Astrocyte (in vitro differentiated cells and primary cell): Measurements from ENCODE around the gene RB1. TPM values are rescaled to one million over a fixed set of nuclear protein-coding genes. Genes with fewer than 3 reads are reported as not detected.

ENCODE experiments used
- DNase-seq: peaks from one replicate; pipeline ENCODE4 v3.0.0-alpha.2; 2010; ENCODE audit warnings: low read depth
- FAIRE-seq: peaks from 2 replicates; lab custom pipeline; 2011; peaks lifted over from hg19 to GRCh38; lab: Jason Lieb, UNC
- H2AFZ ChIP-seq: 2 replicates; pipeline ENCODE4 v1.6.0; 2012; ENCODE audit warnings: low read depth, low read length, inconsistent platforms
- H3K27ac ChIP-seq: 2 replicates; pipeline ENCODE4 v1.5.1; 2011; ENCODE audit warnings: low read depth, low read length, inconsistent platforms
- H3K27me3 ChIP-seq: 2 replicates; pipeline ENCODE4 v1.6.0; 2011; ENCODE audit warnings: low read length, inconsistent platforms; ENCODE audit not compliant: insufficient read depth
- H3K36me3 ChIP-seq: 2 replicates; pipeline ENCODE4 v1.5.1; 2011; ENCODE audit warnings: low read length, inconsistent platforms; ENCODE audit not compliant: insufficient read depth
- H3K4me1 ChIP-seq: 2 replicates; pipeline ENCODE4 v1.5.1; 2011; ENCODE audit warnings: low read length, inconsistent platforms; ENCODE audit not compliant: insufficient read depth
- H3K4me2 ChIP-seq: 2 replicates; pipeline ENCODE4 v1.6.0; 2012; ENCODE audit warnings: low read length, inconsistent platforms
- H3K4me3 ChIP-seq: 2 replicates; pipeline ENCODE4 v1.5.1; 2011; ENCODE audit warnings: low read depth, mild to moderate bottlenecking, low read length, inconsistent platforms; ENCODE audit not compliant: insufficient read depth
- H3K79me2 ChIP-seq: 2 replicates; pipeline ENCODE4 v1.6.0; 2012; ENCODE audit warnings: mild to moderate bottlenecking, low read length, inconsistent platforms; ENCODE audit not compliant: insufficient read depth
- H3K9ac ChIP-seq: 2 replicates; pipeline ENCODE4 v1.6.0; 2012; ENCODE audit warnings: mild to moderate bottlenecking, low read length, inconsistent platforms
- H3K9me3 ChIP-seq: 2 replicates; pipeline ENCODE4 v1.5.1; 2012; ENCODE audit warnings: low read depth, mild to moderate bottlenecking, low read length, inconsistent platforms; ENCODE audit not compliant: insufficient read depth
- H4K20me1 ChIP-seq: 2 replicates; pipeline ENCODE4 v1.6.0; 2012; ENCODE audit warnings: low read length, inconsistent platforms; ENCODE audit not compliant: insufficient read depth
- H3K27ac Mint-ChIP-seq: one replicate; pipeline ENCODE4 v1.8.0; 2021; ENCODE audit warnings: mild to moderate bottlenecking, mixed read lengths; ENCODE audit not compliant: unreplicated experiment
- H3K27me3 Mint-ChIP-seq: one replicate; pipeline ENCODE4 v1.8.0; 2021; ENCODE audit warnings: low read depth, mixed read lengths; ENCODE audit not compliant: unreplicated experiment
- H3K36me3 Mint-ChIP-seq: one replicate; pipeline ENCODE4 v1.8.0; 2021; ENCODE audit warnings: low read depth, mixed read lengths; ENCODE audit not compliant: unreplicated experiment
- H3K4me1 Mint-ChIP-seq: one replicate; pipeline ENCODE4 v1.8.0; 2021; ENCODE audit warnings: low read depth, mixed read lengths; ENCODE audit not compliant: unreplicated experiment
- H3K4me3 Mint-ChIP-seq: one replicate; pipeline ENCODE4 v1.8.0; 2021; ENCODE audit warnings: mild to moderate bottlenecking, moderate library complexity, mixed read lengths; ENCODE audit not compliant: unreplicated experiment
- H3K9me3 Mint-ChIP-seq: one replicate; pipeline ENCODE4 v1.8.0; 2021; ENCODE audit warnings: mild to moderate bottlenecking, mixed read lengths; ENCODE audit not compliant: unreplicated experiment
- EZH2 ChIP-seq: IDR thresholded peaks from 2 replicates; pipeline ENCODE4 v1.6.1; 2012; ENCODE audit warnings: mild to moderate bottlenecking, low read length, inconsistent platforms; ENCODE audit not compliant: insufficient read depth
- total RNA-seq: library from RNA; stranded (reverse); gene quantifications from 2 replicates; pipeline ENCODE4 v1.2.1, GENCODE V29; 2021
- TF ChIP-seq, protein P1 (sequence below): IDR thresholded peaks from 2 replicates; pipeline ENCODE4 v1.5.1; 2011; ENCODE audit warnings: low read depth, mild to moderate bottlenecking, inconsistent platforms, low read length, moderate library complexity; ENCODE audit not compliant: insufficient read depth

RB1 gene
- total RNA-seq, 1 donor from 2014 or later: 32.7 TPM

DNA sequence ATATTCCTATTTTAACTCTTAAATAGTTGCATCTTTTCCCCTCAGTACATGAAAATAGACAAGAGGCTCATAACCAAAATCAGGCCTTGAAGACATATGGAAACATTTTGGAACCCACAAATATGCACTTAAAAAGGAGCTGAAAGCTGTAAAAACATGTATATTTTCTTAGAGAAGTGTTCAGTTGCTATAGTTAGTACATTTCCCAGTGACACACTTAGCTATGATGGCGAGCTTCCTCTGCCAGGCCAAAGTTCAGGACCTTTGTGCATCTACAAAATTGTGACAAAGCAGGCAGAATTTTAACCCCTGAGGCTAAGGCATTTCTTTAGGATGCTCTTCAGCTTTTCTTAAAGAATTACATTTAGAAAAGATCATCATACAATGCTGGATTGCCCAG, 174.8 kb downstream of the RB1 start:
- Histone ChIP-seq H3K9ac (no peak overlapping the region), H3K27ac (no peak overlapping the region), H3K4me3 (no peak overlapping the region), H3K36me3 (no peaks in the 10 kb centered on the region), H3K4me1 (no peaks in the 10 kb centered on the region), H4K20me1 (no peaks in the 10 kb centered on the region), H3K4me2 (no peak overlapping the region), H3K9me3 (no peaks in the 10 kb centered on the region), H3K27me3 (no peaks in the 10 kb centered on the region), H2AFZ (no peak overlapping the region), H3K79me2 (no peaks in the 10 kb centered on the region)
- FAIRE-seq (no peak), DNase-seq (peak; percentile 10)
- peaks cover 1% of the 10 kb centered on the region for H3K36me3 Mint-ChIP-seq
- H3K4me3 Mint-ChIP-seq: no peak overlapping the region
- no peaks in the 10 kb centered on the region for H3K9me3 Mint-ChIP-seq
- TF ChIP-seq EZH2: no peak
- TF ChIP-seq, protein P1, sequence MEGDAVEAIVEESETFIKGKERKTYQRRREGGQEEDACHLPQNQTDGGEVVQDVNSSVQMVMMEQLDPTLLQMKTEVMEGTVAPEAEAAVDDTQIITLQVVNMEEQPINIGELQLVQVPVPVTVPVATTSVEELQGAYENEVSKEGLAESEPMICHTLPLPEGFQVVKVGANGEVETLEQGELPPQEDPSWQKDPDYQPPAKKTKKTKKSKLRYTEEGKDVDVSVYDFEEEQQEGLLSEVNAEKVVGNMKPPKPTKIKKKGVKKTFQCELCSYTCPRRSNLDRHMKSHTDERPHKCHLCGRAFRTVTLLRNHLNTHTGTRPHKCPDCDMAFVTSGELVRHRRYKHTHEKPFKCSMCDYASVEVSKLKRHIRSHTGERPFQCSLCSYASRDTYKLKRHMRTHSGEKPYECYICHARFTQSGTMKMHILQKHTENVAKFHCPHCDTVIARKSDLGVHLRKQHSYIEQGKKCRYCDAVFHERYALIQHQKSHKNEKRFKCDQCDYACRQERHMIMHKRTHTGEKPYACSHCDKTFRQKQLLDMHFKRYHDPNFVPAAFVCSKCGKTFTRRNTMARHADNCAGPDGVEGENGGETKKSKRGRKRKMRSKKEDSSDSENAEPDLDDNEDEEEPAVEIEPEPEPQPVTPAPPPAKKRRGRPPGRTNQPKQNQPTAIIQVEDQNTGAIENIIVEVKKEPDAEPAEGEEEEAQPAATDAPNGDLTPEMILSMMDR: no peak
- H3K27me3 Mint-ChIP-seq: no peaks in the 10 kb centered on the region
- peaks cover 2% of the 10 kb centered on the region for H3K4me1 Mint-ChIP-seq
- H3K27ac Mint-ChIP-seq: no peak overlapping the region

DNA sequence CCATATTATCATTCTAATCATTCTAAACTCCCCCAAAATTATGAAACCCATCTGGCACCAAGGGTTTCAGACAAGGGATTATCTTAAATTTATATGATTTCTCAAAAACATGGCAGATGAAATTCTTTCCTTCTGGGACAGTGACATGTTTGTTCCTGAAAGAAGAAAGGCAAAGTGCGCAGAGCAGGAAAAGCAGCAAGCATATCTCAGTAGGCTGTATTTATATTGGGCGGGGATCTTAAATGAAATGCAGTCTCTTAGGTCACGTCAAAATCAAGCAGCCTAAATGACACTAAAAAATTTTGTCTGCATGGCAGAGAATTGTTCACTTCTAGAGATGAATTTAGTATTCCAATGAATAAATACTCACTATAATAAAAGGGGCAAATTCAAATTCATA, 180.0 kb downstream of the RB1 start:
- Histone ChIP-seq H3K9ac (no peak overlapping the region), H3K27me3 (no peaks in the 10 kb centered on the region), H3K4me3 (no peak overlapping the region), H3K4me1 (no peaks in the 10 kb centered on the region), H2AFZ (no peak overlapping the region), H4K20me1 (no peaks in the 10 kb centered on the region), H3K4me2 (no peak overlapping the region), H3K9me3 (no peaks in the 10 kb centered on the region), H3K36me3 (no peaks in the 10 kb centered on the region), H3K79me2 (no peaks in the 10 kb centered on the region), H3K27ac (no peak overlapping the region)
- Mint-ChIP-seq H3K36me3 (peaks cover 4% of the 10 kb centered on the region), H3K27ac (no peak overlapping the region), H3K4me3 (no peak overlapping the region), H3K9me3 (peaks cover 2% of the 10 kb centered on the region), H3K4me1 (no peaks in the 10 kb centered on the region), H3K27me3 (no peaks in the 10 kb centered on the region)
- DNase-seq: no peak
- TF ChIP-seq, protein P1: no peak
- TF ChIP-seq EZH2: no peak
- no peak for FAIRE-seq

DNA sequence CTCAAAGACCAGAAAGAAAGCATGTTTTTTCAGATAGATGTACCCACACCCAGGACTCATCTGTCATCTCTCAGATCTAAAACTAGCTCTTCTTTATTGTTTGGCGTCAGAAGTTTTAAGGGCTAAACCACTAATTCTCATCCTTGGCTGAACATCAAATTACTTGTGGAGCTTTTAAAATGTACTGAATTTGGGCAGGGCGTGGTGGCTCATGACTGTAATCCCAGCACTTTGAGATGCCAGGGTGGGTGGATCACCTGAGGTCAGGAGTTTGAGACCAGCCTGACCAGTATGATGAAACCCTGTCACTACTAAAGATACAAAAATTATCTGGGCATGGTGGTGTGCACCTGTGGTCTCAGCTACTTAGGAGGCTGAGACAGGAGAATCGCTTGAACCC, 181.9 kb downstream of the RB1 start:
- no peak overlapping the region for H3K4me3 ChIP-seq
- no peak overlapping the region for H2AFZ ChIP-seq
- H4K20me1 ChIP-seq: no peaks in the 10 kb centered on the region
- no peaks in the 10 kb centered on the region for H3K4me1 ChIP-seq
- no peak for FAIRE-seq
- H3K36me3 Mint-ChIP-seq: peaks cover 3% of the 10 kb centered on the region
- H3K27ac Mint-ChIP-seq: no peak overlapping the region
- H3K9me3 ChIP-seq: no peaks in the 10 kb centered on the region
- no peaks in the 10 kb centered on the region for H3K4me1 Mint-ChIP-seq
- TF ChIP-seq EZH2: no peak
- no peaks in the 10 kb centered on the region for H3K36me3 ChIP-seq
- no peak overlapping the region for H3K27ac ChIP-seq
- no peak overlapping the region for H3K4me2 ChIP-seq
- H3K9ac ChIP-seq: no peak overlapping the region
- H3K4me3 Mint-ChIP-seq: no peak overlapping the region
- H3K79me2 ChIP-seq: no peaks in the 10 kb centered on the region
- DNase-seq: no peak
- H3K9me3 Mint-ChIP-seq: peaks cover 2% of the 10 kb centered on the region
- H3K27me3 Mint-ChIP-seq: no peaks in the 10 kb centered on the region
- H3K27me3 ChIP-seq: no peaks in the 10 kb centered on the region
